MM.1S (cell line): ENCODE data around the gene SPOCK3.

ENCODE experiments used
- CTCF ChIP-seq: fragments of 300-600 bp; sonication (generic); IDR thresholded peaks from 2 replicates; pipeline ENCODE4 v1.5.1; 2016; ENCODE audit warnings: antibody characterized with exemption, low read length, mixed read lengths
- EZH2 ChIP-seq: fragments of 300-600 bp; sonication (generic); optimal IDR thresholded peaks from 2 replicates; pipeline ENCODE3; 2017; ENCODE audit warnings: low read depth, mild to moderate bottlenecking, antibody characterized with exemption, low read length, mixed read lengths
- EZH2phosphoT487 ChIP-seq: fragments of 300-600 bp; sonication (generic); IDR thresholded peaks from 2 replicates; pipeline ENCODE4 v1.6.1; 2018; ENCODE audit warnings: antibody characterized with exemption, low read length

- TF ChIP-seq EZH2 (no peak), CTCF (no peak), EZH2phosphoT487 (no peak)
Observed at GRCh38 chr4:166875821-166876220, 358.5 kb downstream of the SPOCK3 start.
